SU-DHL-6 (cell line): ENCODE measurements around the gene ALDH18A1.

ENCODE experiments used
- H2AFZ ChIP-seq: fragments of 200-600 bp; sonication (generic); 2 replicates; pipeline ENCODE4 v1.6.1; 2014; ENCODE audit warnings: low read depth, mild to moderate bottlenecking, moderate library complexity, mixed read lengths, antibody characterized with exemption, low read length; ENCODE audit not compliant: severe bottlenecking
- H3F3A ChIP-seq: fragments of 200-600 bp; shearing (Covaris generic); 2 replicates; pipeline ENCODE4 v1.6.0; 2016; ENCODE audit warnings: antibody characterized with exemption, mild to moderate bottlenecking; ENCODE audit not compliant: insufficient read depth
- H3K27ac ChIP-seq: fragments of 200-600 bp; sonication (generic); 2 replicates; pipeline ENCODE4 v1.5.1; 2016; ENCODE audit warnings: low read depth, mild to moderate bottlenecking, low read length, moderate library complexity, mixed read lengths
- H3K27me3 ChIP-seq: fragments of 200-600 bp; sonication (generic), shearing (Covaris generic); 2 replicates; pipeline ENCODE4 v1.6.0; 2014; ENCODE audit warnings: mild to moderate bottlenecking, low read length
- H3K36me3 ChIP-seq: fragments of 200-600 bp; sonication (generic); 2 replicates; pipeline ENCODE4 v1.6.1; 2014; ENCODE audit warnings: mild to moderate bottlenecking, low read length, mixed read lengths
- H3K4me2 ChIP-seq: fragments of 300-600, 200-600 bp; shearing (Covaris generic), sonication (generic); 2 replicates; pipeline ENCODE4 v1.6.0; 2014; ENCODE audit warnings: low read length, low read depth, mild to moderate bottlenecking; ENCODE audit not compliant: poor library complexity, severe bottlenecking
- H3K4me3 ChIP-seq: fragments of 200-600 bp; sonication (generic); 2 replicates; pipeline ENCODE4 v1.5.1; 2014; ENCODE audit warnings: antibody characterized with exemption, low read length, mild to moderate bottlenecking, mixed read lengths; ENCODE audit not compliant: insufficient read depth, poor library complexity, severe bottlenecking
- H3K79me2 ChIP-seq: fragments of 200-600 bp; sonication (generic); 2 replicates; pipeline ENCODE4 v1.6.1; 2014; ENCODE audit warnings: mild to moderate bottlenecking, low read length, moderate library complexity; ENCODE audit not compliant: insufficient read depth
- H3K9ac ChIP-seq: fragments of 200-600 bp; sonication (generic); 2 replicates; pipeline ENCODE4 v1.7.0; 2014; ENCODE audit warnings: mild to moderate bottlenecking, low read length
- H3K9me2 ChIP-seq: fragments of 200-600 bp; sonication (generic); replicated peaks from 2 replicates; pipeline ENCODE4 v1.6.1; 2014; ENCODE audit warnings: low read length; ENCODE audit not compliant: insufficient read depth
- H3K9me3 ChIP-seq: fragments of 200-600 bp; sonication (generic); 2 replicates; pipeline ENCODE4 v1.6.1; 2014; ENCODE audit warnings: low read length, mixed read lengths; ENCODE audit not compliant: insufficient read depth
- H4K20me1 ChIP-seq: fragments of 200-600 bp; sonication (generic); 2 replicates; pipeline ENCODE4 v1.6.1; 2014; ENCODE audit warnings: low read depth, mild to moderate bottlenecking, antibody characterized with exemption, low read length, moderate library complexity, mixed read lengths
- CTCF ChIP-seq: fragments of 200-600 bp; sonication (generic); IDR thresholded peaks from one replicate; pipeline ENCODE4 v1.5.1; 2017; ENCODE audit warnings: antibody characterized with exemption, mild to moderate bottlenecking, low read length, moderate library complexity; ENCODE audit not compliant: insufficient read depth, poor library complexity, severe bottlenecking
- EZH2phosphoT487 ChIP-seq: fragments of 200-600 bp; sonication (generic), shearing (Covaris generic); conservative IDR thresholded peaks from 2 replicates; pipeline ENCODE4 v1.6.1; 2018; ENCODE audit warnings: mild to moderate bottlenecking, antibody characterized with exemption, low read length, moderate library complexity, mixed read lengths

Gene ALDH18A1

DNA sequence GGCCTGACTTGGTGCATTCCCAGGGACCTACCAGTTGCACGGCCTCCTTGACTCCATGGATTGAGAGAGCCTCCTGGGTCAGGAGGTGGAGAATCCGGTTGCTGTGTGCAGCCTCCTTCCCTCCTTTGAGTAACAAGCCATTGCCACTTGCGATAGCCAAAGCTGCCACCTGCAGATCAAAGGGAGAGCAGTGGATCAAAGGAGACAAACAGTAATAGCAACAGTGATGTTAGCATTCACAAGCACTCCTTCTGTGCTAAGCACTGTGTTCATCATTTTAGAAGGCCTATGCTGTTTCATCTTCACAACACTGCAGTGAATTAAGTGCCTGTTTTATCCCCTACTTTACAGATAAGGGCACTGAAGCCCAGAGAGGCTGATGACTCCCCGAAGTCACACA, 40.1 kb downstream of the ALDH18A1 start:
- TF ChIP-seq CTCF, result no peak
- no peak for TF ChIP-seq EZH2phosphoT487
- H3K9me3 ChIP-seq, result no peaks in the 10 kb centered on the region
- peaks cover 36% of the 10 kb centered on the region for H3K36me3 ChIP-seq
- H3K9me2 ChIP-seq, result no peaks in the 10 kb centered on the region
- no peak overlapping the region for H3K9ac ChIP-seq
- no peak overlapping the region for H3K27ac ChIP-seq
- H3K4me2 ChIP-seq, result no peak overlapping the region
- no peaks in the 10 kb centered on the region for H4K20me1 ChIP-seq
- no peaks in the 10 kb centered on the region for H3F3A ChIP-seq
- H3K4me3 ChIP-seq, result no peak overlapping the region
- H2AFZ ChIP-seq, result no peak overlapping the region
- H3K79me2 ChIP-seq, result no peaks in the 10 kb centered on the region
- no peaks in the 10 kb centered on the region for H3K27me3 ChIP-seq

GRCh38 chr10:95613330-95613729, 43.2 kb downstream of the ALDH18A1 start:
- Histone ChIP-seq H3K9me2 (no peaks in the 10 kb centered on the region), H3K27me3 (no peaks in the 10 kb centered on the region), H3K4me2 (no peak overlapping the region), H3K9me3 (no peaks in the 10 kb centered on the region), H3K9ac (no peak overlapping the region), H3K27ac (no peak overlapping the region), H3F3A (no peaks in the 10 kb centered on the region), H3K79me2 (no peaks in the 10 kb centered on the region), H3K36me3 (peaks cover 29% of the 10 kb centered on the region; the same call in 1 of the 2 replicates), H2AFZ (no peak overlapping the region), H4K20me1 (no peaks in the 10 kb centered on the region), H3K4me3 (no peak overlapping the region)
- no peak for TF ChIP-seq CTCF

DNA sequence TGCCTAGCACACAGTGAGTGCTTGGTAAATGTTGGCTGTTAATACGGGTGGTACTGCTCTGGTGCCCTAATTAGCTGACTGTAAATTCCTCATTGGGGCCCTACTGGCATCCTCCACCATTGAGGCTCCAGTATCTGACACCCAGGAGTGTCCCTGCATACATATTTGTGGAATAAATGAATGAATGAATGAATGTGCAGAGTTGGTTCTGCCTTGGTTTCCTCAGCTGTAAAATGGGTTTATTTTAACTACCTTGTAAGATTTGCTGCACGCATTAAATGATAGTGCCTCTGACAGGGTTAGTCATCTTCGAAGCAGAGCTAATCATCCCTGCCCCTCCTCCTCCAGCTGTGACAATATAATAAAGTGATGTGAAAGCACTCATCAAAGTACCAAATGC, 45.8 kb downstream of the ALDH18A1 start:
- Histone ChIP-seq H3K4me3 (no peak overlapping the region), H3K4me2 (no peak overlapping the region), H3F3A (no peaks in the 10 kb centered on the region), H2AFZ (no peak overlapping the region), H3K9ac (no peak overlapping the region), H3K36me3 (peaks cover 25% of the 10 kb centered on the region; the same call in 1 of the 2 replicates), H3K27me3 (no peaks in the 10 kb centered on the region), H3K27ac (no peak overlapping the region), H3K9me2 (no peaks in the 10 kb centered on the region), H3K9me3 (no peaks in the 10 kb centered on the region), H3K79me2 (no peaks in the 10 kb centered on the region), H4K20me1 (no peaks in the 10 kb centered on the region)
- TF ChIP-seq CTCF, result no peak

GRCh38 chr10:95606922-95607321, 49.6 kb downstream of the ALDH18A1 start:
- Histone ChIP-seq H3K9me2 (no peaks in the 10 kb centered on the region), H3K9me3 (no peaks in the 10 kb centered on the region), H2AFZ (no peak overlapping the region), H3K79me2 (no peaks in the 10 kb centered on the region), H3K27ac (no peak overlapping the region), H3K27me3 (no peaks in the 10 kb centered on the region), H3K4me3 (no peak overlapping the region), H3K36me3 (no peaks in the 10 kb centered on the region), H3K9ac (no peak overlapping the region), H3F3A (no peaks in the 10 kb centered on the region), H3K4me2 (no peak overlapping the region), H4K20me1 (no peaks in the 10 kb centered on the region)
- TF ChIP-seq CTCF (no peak), EZH2phosphoT487 (no peak)
